Measurements from ENCODE around the gene LMX1A.

GRCh38 chr1:165234149-165234548 is 122.4 kb downstream of the LMX1A start:
- no peak for TF ChIP-seq POLR2A (IDR thresholded peaks at IDR 0.05)
- no peak for TF ChIP-seq CTCF (IDR thresholded peaks at IDR 0.05)

Measured in sigmoid colon (tissue), 3 donors.